Myocyte (in vitro differentiated cells): Measurements from ENCODE around the gene ARMS2. TPM values are rescaled to one million over a fixed set of nuclear protein-coding genes. Genes with fewer than 3 reads are reported as not detected.

Experiments used
- DNase-seq: peaks from one replicate; pipeline ENCODE4 v3.0.0-alpha.2; 2012; ENCODE audit warnings: low read depth
- polyA plus RNA-seq: library from polyadenylated mRNA; unstranded; fragments of >200 nt; gene quantifications from one replicate; pipeline ENCODE4 v1.2.1, GENCODE V29; 2012; ENCODE audit warnings: missing spikeins
- total RNA-seq: library from RNA; depleted of rRNA; stranded (reverse); fragments of >200 nt; gene quantifications from 2 replicates; pipeline ENCODE4 v1.2.3, GENCODE V29; 2014

The ARMS2 gene, protein sequence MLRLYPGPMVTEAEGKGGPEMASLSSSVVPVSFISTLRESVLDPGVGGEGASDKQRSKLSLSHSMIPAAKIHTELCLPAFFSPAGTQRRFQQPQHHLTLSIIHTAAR
- 0.88 TPM in 1 of 2 replicates, not detected in the other for total RNA-seq
- polyA plus RNA-seq, result 1.3 TPM

- DNase-seq, result no peak
Measured at GRCh38 chr10:122454603-122455080, at the start of gene ARMS2. Gene ARMS2, plus strand, starts transcription at chr10:122454653. Its CDS starts 75 bp downstream, at chr10:122454728.

GRCh38 chr10:122407375-122408125, 46.9 kb upstream of the ARMS2 start:
- no peak for DNase-seq

DNA sequence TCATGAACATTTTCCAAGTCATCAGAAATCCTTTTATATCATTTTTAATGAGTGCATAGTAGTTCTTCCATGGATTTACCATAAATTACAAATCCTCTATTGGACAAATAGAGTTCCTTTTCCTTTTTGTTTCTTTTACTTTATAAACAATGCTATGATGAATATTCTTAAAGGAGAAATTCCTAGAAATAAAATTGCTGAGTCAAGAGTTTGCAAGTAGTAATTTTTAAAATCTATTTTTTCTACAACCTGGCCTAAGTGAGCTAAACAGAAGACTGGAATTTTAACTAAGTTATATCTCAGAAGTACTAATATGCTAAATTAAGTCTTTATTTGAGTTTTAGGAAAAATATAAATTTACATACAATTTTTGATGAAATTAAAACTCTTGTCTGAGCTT, 41.1 kb upstream of the ARMS2 start:
- DNase-seq, result no peak

- no peak for DNase-seq
Measured at GRCh38 chr10:122417667-122418066, 36.8 kb upstream of the ARMS2 start.

DNA sequence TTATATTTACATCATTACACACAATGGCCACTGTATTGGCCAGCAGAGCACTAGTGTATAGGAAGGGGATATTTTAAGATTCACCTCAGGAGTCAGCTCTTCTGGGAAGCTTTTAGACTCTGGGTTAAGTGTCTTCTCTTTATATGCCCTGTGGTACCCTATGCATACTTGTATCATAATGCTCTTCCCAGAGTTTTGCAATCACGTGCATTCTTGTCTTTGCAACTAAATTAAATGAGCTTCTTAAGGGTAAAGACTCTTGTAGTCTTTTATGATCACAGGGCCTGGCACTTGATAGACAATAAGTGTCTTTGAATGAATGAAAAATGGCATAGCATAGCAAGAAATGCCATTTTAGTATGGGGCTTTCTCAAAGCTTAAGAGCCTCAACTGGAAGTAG, 35.4 kb upstream of the ARMS2 start:
- no peak for DNase-seq

DNA sequence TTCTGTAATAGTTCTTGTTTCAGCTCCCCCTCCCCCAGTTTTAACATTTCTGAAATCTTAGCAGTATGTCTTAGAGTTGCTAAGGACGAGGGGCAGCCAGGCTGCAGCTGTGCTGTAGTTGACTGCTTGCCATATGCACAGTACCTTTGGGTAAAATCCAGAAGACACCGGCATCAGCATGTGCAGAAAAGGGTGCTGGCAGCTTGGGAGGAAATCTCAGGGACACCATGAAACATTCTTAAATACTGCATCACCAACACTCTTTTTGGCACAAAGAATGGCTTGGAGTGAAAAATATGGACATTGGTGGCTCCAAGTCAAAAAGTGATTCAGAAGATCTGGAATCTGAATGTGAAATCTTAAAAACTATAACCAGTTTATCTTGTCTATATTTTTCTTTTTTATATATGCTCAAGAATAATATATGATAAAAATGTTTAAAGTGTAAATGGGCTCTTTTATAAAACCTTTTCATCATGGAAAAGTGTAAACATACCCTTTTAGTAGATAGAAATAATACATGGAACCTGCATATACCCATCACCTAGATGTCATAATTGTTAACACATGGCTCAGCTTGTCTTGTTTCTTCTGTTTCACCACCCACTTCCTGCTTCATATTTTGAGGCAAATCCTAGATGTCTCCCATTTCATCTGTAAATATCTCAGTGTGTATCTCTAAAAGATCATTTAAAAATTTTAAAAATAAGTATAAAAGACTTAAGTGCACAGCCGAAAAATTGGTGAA, 34.4 kb upstream of the ARMS2 start:
- peak; percentile 24 for DNase-seq

- DNase-seq, result no peak
Measured at GRCh38 chr10:122420624-122421007, 33.8 kb upstream of the ARMS2 start.

GRCh38 chr10:122421054-122421625, 33.3 kb upstream of the ARMS2 start:
- DNase-seq, result no peak

DNA sequence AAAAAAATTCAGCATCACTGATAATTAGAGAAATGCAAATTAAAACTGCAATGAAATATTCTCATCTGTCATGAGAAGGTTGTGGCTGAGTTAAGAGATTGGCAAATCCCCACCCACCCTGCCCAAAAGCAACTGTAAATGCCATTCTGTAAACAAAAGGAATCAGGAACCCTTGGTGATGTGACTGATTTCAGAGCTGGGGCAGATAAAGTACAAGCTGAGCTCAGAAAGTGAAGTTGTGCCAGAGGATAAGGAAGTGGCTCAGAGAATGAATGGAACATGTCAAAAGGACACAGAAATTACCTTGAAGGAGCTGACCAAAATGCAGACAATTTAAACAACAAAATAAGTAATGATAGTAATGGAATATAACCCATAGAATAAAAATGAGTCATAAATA, 32.7 kb upstream of the ARMS2 start:
- no peak for DNase-seq

- DNase-seq, result no peak
Measured at GRCh38 chr10:122422266-122422989, 32.0 kb upstream of the ARMS2 start.

DNA sequence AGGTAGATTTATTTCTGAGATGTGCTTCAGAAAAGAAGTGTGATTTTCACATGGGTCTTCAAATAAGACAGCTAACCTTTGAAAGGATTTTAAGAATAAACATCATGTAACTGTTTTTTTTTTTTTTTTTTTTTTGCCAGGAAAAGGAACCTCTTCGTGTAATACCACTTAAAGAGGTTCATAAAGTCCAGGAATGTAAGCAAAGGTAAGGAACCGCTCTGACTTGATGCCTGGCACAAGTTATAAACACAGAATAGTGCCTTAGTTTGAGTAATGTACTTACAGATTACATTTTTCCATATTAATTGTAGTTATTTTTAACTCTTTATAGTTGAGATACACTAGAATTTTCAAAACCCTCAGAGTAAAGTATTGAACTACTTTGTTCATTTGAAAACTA, 30.4 kb upstream of the ARMS2 start:
- DNase-seq, result no peak

GRCh38 chr10:122426829-122427228, 27.6 kb upstream of the ARMS2 start:
- DNase-seq, result no peak

GRCh38 chr10:122427280-122427679, 27.2 kb upstream of the ARMS2 start:
- DNase-seq, result no peak

- DNase-seq, result peak; percentile 52
Measured at GRCh38 chr10:122435212-122435827, 19.1 kb upstream of the ARMS2 start.

DNA sequence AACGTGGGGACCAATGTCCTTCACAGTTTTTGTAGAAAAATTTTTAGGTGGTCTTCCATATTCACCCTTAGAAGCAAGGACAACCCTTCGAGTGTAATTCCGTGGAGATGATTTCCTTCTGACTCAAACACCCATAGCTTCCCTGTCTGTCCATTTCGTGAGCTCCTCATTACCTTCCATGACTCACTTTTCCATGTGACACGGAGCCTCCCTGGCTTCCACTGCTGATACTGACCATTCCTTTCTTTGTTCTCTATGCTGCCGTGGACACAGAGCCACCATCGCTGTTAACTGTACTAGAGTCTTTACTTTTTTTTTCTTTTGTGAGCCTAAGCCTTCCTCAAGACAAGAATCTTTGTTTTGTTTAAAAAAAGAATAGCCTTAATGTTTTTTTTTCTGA, 12.5 kb upstream of the ARMS2 start:
- DNase-seq, result peak; percentile 70

DNA sequence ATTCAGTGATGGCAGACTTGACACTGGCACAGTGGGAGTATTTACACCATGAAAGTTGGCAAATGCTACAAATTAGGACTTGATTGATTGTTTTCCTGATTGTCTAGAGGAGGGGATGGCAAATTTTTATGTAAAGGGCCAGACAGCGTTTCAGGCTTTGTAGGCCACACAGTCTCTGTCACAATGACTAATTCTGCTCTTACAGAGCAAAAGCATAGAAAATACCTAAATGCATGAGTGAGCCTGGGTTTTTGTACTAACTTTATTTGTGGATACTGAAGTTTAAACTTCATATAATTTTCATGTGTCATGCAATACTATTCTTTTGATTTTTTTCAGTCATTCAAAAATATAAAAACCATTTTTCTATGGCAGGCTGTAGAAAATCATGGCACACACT, 9.0 kb upstream of the ARMS2 start:
- no peak for DNase-seq

DNA sequence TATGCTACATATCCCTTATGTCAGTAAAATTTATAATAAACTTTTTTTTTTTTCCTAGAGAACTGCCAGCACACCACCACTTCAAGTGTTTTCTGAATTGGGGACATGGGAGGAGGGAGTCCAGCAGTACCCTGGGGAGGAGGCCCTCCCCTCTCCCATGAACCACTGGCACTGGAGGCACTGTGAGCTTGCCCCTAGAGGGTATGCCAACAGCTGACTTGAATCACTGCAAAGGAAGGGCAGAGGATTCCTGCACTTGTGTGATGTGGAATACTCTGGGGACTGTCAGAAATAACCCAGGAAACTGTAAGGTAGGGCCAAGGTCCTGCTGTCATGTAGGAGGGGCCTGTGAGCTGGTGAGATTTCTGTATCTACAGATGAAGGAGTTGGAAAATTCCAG, 8.5 kb upstream of the ARMS2 start:
- DNase-seq, result peak; percentile 82

GRCh38 chr10:122446668-122447423, 7.6 kb upstream of the ARMS2 start:
- peak; percentile 45 for DNase-seq

DNA sequence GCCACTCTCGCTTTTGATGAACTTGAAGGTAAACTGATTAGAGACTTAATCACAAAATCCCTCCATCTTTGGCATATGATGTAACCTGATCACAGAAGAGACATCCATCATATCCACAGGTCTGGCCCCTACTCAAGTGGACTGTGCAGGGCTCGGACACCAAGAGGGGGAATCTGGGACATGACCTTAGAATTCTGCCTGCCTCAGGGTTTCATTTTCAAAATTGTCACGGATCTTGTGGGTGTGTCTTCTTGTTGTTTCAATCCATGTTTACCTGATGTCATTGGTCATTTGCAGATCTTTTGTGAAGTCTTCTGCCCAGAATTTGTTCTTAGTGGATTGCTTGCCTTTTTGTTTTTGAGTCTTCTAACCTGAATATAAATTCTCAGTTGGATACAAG, 5.9 kb upstream of the ARMS2 start:
- no peak for DNase-seq

DNA sequence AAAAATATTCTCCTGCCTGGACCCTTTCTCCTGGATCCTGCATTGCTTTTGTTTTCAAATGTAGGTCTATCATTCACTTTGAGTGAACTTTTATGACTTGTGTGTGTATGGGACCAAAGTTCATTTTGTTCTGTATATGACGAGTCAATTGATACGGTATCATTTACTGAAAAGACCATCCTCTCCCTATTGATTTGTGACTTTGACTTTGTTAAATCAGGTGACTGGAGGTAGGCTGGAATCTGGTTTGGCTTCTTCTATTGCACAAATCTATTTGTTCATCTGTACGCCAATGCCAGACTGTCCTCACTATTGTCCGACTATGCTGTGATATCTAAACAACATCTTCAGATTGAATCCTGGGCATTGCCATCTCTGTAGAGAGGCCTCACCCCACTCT, 5.3 kb upstream of the ARMS2 start:
- DNase-seq, result no peak
